Activated T-helper 17 cell treated with anti-CD3 and anti-CD28 coated beads, Interleukin-2, amount 50 U/mL, for 72 hours (primary cell): ENCODE data around the gene MFAP2. TPM values are rescaled to one million over a fixed set of nuclear protein-coding genes. Genes with fewer than 3 reads are reported as not detected.

Experiments
- ATAC-seq: fragments of 150-1000 bp; cut with Tn5 transposase; replicated peaks from 2 replicates; pipeline ENCODE4 v1.10.0; 2021; ENCODE audit warnings: mild to moderate bottlenecking, moderate library complexity
- H3K27ac Mint-ChIP-seq: one replicate; pipeline ENCODE4 v1.8.0; 2022; ENCODE audit warnings: mixed read lengths
- H3K27me3 Mint-ChIP-seq: one replicate; pipeline ENCODE4 v1.8.0; 2022; ENCODE audit warnings: mixed read lengths
- H3K36me3 Mint-ChIP-seq: one replicate; pipeline ENCODE4 v1.8.0; 2022; ENCODE audit warnings: low read depth, mild to moderate bottlenecking, mixed read lengths
- H3K4me1 Mint-ChIP-seq: one replicate; pipeline ENCODE4 v1.8.0; 2022; ENCODE audit warnings: mixed read lengths
- H3K4me3 Mint-ChIP-seq: one replicate; pipeline ENCODE4 v1.8.0; 2022; ENCODE audit warnings: mild to moderate bottlenecking, mixed read lengths
- H3K9me3 Mint-ChIP-seq: one replicate; pipeline ENCODE4 v1.8.0; 2022; ENCODE audit warnings: mixed read lengths
- total RNA-seq, 2 donors: library from RNA; stranded (reverse); gene quantifications; one replicate each; pipeline ENCODE4 v1.2.3, GENCODE V29; 2022

MFAP2 gene
- total RNA-seq, 2 donors from 2014 or later, result not detected

GRCh38 chr1:16978567-16979474 lies 1.6 kb downstream of the MFAP2 start:
- Mint-ChIP-seq H3K27me3 (peaks cover 15% of the 10 kb centered on the region), H3K4me1 (peaks cover 6% of the 10 kb centered on the region), H3K9me3 (no peaks in the 10 kb centered on the region), H3K27ac (no peak overlapping the region), H3K36me3 (no peaks in the 10 kb centered on the region), H3K4me3 (peak overlapping the region; percentile 28)
- ATAC-seq, result no peak

GRCh38 chr1:16978139-16978538 lies 2.3 kb downstream of the MFAP2 start:
- peaks cover 6% of the 10 kb centered on the region for H3K4me1 Mint-ChIP-seq
- H3K27ac Mint-ChIP-seq, result no peak overlapping the region
- no peaks in the 10 kb centered on the region for H3K36me3 Mint-ChIP-seq
- H3K4me3 Mint-ChIP-seq, result no peak overlapping the region
- H3K9me3 Mint-ChIP-seq, result no peaks in the 10 kb centered on the region
- ATAC-seq, result no peak
- peaks cover 12% of the 10 kb centered on the region for H3K27me3 Mint-ChIP-seq

GRCh38 chr1:16977377-16977776 lies 3.0 kb downstream of the MFAP2 start:
- H3K36me3 Mint-ChIP-seq, result no peaks in the 10 kb centered on the region
- H3K27me3 Mint-ChIP-seq, result peaks cover 9% of the 10 kb centered on the region
- H3K4me3 Mint-ChIP-seq, result no peak overlapping the region
- ATAC-seq, result no peak
- H3K4me1 Mint-ChIP-seq, result peaks cover 6% of the 10 kb centered on the region
- no peaks in the 10 kb centered on the region for H3K9me3 Mint-ChIP-seq
- H3K27ac Mint-ChIP-seq, result no peak overlapping the region

GRCh38 chr1:16976966-16977365 lies 3.5 kb downstream of the MFAP2 start:
- H3K27me3 Mint-ChIP-seq, result peaks cover 9% of the 10 kb centered on the region
- no peak overlapping the region for H3K4me3 Mint-ChIP-seq
- H3K9me3 Mint-ChIP-seq, result no peaks in the 10 kb centered on the region
- ATAC-seq, result no peak
- peaks cover 6% of the 10 kb centered on the region for H3K4me1 Mint-ChIP-seq
- no peaks in the 10 kb centered on the region for H3K36me3 Mint-ChIP-seq
- no peak overlapping the region for H3K27ac Mint-ChIP-seq

DNA sequence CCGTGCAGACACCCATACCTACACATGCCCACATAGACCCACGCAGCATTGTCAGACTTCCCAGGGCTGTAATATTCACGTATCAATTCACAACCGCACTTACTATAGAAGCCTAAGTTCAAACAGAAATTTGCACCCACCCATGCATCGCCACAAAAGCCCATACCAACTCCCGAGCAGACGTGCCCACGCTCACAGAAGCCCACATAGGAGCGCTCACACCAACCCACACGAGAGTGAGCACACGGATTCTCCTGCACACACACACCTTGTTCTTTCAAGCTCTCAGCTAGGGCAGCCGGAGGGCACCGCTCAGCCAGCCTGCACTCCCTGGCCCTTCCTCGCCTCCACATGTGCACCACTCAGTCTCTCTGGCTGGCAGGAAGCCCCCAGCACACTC lies 4.6 kb downstream of the MFAP2 start:
- Mint-ChIP-seq H3K27ac (no peak overlapping the region), H3K4me1 (peaks cover 2% of the 10 kb centered on the region), H3K27me3 (peaks cover 2% of the 10 kb centered on the region), H3K9me3 (no peaks in the 10 kb centered on the region), H3K4me3 (no peak overlapping the region), H3K36me3 (no peaks in the 10 kb centered on the region)
- ATAC-seq, result no peak

- no peaks in the 10 kb centered on the region for H3K27me3 Mint-ChIP-seq
- no peak for ATAC-seq
- H3K9me3 Mint-ChIP-seq, result no peaks in the 10 kb centered on the region
- no peak overlapping the region for H3K27ac Mint-ChIP-seq
- H3K4me1 Mint-ChIP-seq, result no peaks in the 10 kb centered on the region
- no peaks in the 10 kb centered on the region for H3K36me3 Mint-ChIP-seq
- no peak overlapping the region for H3K4me3 Mint-ChIP-seq
These were observed 5.2 kb downstream of the MFAP2 start for GRCh38 chr1:16975211-16975610.

DNA sequence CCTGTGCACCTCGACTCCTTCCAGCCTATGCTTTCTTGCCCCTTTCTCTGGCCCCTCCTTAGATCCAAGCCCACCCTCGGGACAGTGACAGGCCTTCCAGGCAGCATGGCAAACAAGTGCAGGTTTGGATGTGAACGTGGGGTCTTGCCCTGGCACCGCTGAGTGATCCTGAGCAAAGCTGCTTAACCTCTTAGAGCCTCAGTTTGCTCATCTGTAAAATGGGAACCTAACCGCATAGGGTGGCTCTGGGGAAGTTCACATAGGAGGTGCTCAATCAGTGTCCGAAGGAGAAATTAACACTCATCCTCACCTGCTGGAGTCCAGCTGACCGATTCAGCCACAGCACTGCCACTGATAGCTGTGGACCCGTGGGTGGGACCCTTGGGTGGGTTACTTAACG lies 7.2 kb downstream of the MFAP2 start:
- no peaks in the 10 kb centered on the region for H3K27me3 Mint-ChIP-seq
- ATAC-seq, result no peak
- no peak overlapping the region for H3K4me3 Mint-ChIP-seq
- H3K36me3 Mint-ChIP-seq, result no peaks in the 10 kb centered on the region
- no peaks in the 10 kb centered on the region for H3K4me1 Mint-ChIP-seq
- H3K9me3 Mint-ChIP-seq, result no peaks in the 10 kb centered on the region
- no peak overlapping the region for H3K27ac Mint-ChIP-seq

GRCh38 chr1:16972189-16972895 lies 8.1 kb downstream of the MFAP2 start:
- Mint-ChIP-seq H3K9me3 (no peaks in the 10 kb centered on the region), H3K27ac (no peak overlapping the region), H3K4me3 (no peak overlapping the region), H3K4me1 (no peaks in the 10 kb centered on the region), H3K27me3 (no peaks in the 10 kb centered on the region), H3K36me3 (no peaks in the 10 kb centered on the region)
- ATAC-seq, result no peak

GRCh38 chr1:16971341-16972188 lies 8.9 kb downstream of the MFAP2 start:
- no peaks in the 10 kb centered on the region for H3K27me3 Mint-ChIP-seq
- H3K36me3 Mint-ChIP-seq, result no peaks in the 10 kb centered on the region
- no peak overlapping the region for H3K27ac Mint-ChIP-seq
- no peaks in the 10 kb centered on the region for H3K9me3 Mint-ChIP-seq
- no peak overlapping the region for H3K4me3 Mint-ChIP-seq
- ATAC-seq, result no peak
- H3K4me1 Mint-ChIP-seq, result no peaks in the 10 kb centered on the region

GRCh38 chr1:16970132-16970910 lies 10.1 kb downstream of the MFAP2 start:
- Mint-ChIP-seq H3K27me3 (no peaks in the 10 kb centered on the region), H3K9me3 (no peaks in the 10 kb centered on the region)
- ATAC-seq, result no peak

DNA sequence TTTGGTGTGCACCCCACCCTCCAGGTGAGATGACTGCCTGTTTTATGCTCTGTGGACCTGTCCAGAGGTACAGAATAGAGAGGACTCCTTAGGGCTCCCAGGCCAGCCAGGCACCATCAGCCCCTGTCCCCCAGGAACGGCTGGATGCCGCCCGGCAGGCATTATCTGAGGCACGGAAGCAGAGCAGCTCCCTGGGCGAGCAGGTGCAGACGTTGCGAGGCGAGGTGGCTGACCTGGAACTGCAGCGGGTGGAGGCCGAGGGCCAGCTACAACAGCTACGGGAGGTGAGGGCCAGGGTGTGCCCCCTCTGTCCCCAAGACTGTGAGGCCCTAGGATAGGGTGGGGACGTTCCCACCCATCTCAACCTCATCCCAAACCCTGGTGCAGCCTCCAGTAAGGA lies 10.8 kb downstream of the MFAP2 start:
- ATAC-seq, result no peak
- no peak overlapping the region for H3K27ac Mint-ChIP-seq
- H3K36me3 Mint-ChIP-seq, result peaks cover 13% of the 10 kb centered on the region
- no peaks in the 10 kb centered on the region for H3K27me3 Mint-ChIP-seq
- H3K9me3 Mint-ChIP-seq, result no peaks in the 10 kb centered on the region
- H3K4me3 Mint-ChIP-seq, result no peak overlapping the region
- no peaks in the 10 kb centered on the region for H3K4me1 Mint-ChIP-seq

More at GRCh38 chr1:16970132-16970910, 10.1 kb downstream of the MFAP2 start:
- Mint-ChIP-seq H3K4me3 (no peak overlapping the region), H3K4me1 (no peaks in the 10 kb centered on the region), H3K36me3 (peaks cover 9% of the 10 kb centered on the region), H3K27ac (no peak overlapping the region)

DNA sequence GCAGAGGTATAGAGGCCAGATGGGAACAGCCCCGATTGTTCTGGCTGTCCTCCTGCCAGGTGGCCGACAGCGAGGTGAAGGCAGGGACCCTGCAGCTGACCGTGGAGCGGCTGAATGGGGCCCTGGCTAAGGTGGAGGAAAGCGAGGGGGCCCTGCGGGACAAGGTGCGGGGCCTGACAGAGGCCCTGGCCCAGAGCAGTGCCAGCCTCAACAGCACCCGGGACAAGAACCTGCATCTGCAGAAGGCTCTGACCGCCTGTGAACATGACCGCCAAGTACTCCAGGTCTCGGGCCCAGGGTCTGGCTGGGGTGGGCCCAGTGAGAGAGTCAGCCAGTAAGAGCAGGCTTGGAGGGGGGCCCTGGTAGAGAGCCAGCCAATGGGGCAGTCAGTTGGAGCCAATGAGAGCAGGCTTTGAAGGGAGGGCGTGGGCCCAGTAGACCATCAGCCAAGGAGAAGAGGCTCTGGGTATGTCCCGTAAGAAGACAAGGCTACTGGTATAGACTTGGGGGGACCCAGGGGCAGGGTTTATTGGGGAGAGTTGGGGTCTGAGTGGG lies 11.3 kb downstream of the MFAP2 start:
- no peak for ATAC-seq
- H3K27me3 Mint-ChIP-seq, result no peaks in the 10 kb centered on the region
- H3K9me3 Mint-ChIP-seq, result no peaks in the 10 kb centered on the region
- H3K36me3 Mint-ChIP-seq, result peaks cover 13% of the 10 kb centered on the region
- H3K27ac Mint-ChIP-seq, result no peak overlapping the region
- no peak overlapping the region for H3K4me3 Mint-ChIP-seq
- no peaks in the 10 kb centered on the region for H3K4me1 Mint-ChIP-seq

GRCh38 chr1:16968372-16968771 lies 12.0 kb downstream of the MFAP2 start:
- Mint-ChIP-seq H3K9me3 (no peaks in the 10 kb centered on the region), H3K27ac (no peak overlapping the region), H3K4me1 (no peaks in the 10 kb centered on the region), H3K36me3 (peaks cover 13% of the 10 kb centered on the region), H3K27me3 (no peaks in the 10 kb centered on the region), H3K4me3 (no peak overlapping the region)
- ATAC-seq, result no peak
